ENCODE data around the gene PALLD. TPM values are rescaled to one million over a fixed set of nuclear protein-coding genes. Genes with fewer than 3 reads are reported as not detected.

The PALLD gene
- polyA plus RNA-seq, 3 donors = 7.0 to 145 (median 22.7) TPM

GRCh38 chr4:168628251-168628650, 131.4 kb downstream of the PALLD start:
- WGBS, 3 donors = 89 to 95% (median 95%) methylated on average over 5 of the region's 5 CpGs
- H3K27ac ChIP-seq (ENCODE audit: low read depth, low read length) = no peak overlapping the region

DNA sequence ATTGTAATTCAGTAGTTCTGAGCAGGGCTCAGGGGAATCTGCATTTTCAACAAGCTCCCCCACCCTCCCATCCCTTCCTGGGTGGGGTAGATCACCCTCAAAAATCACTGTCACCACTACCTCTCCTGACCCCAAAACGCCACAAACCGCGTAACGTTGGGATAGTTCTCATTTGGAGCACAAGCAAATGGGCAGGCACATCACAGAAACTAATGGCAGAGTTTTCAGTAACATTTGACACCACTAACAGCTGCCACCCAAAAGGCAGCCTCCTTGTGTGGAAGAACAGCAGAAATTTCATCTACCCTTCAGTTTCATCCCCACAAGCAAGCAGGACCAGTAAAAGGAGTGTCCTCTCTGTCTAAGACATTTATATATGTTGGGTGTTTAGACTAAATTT, 132.7 kb downstream of the PALLD start:
- H3K27ac ChIP-seq (ENCODE audit: low read depth, low read length) = no peak overlapping the region
- WGBS, 3 donors = 86 to 92% (median 90%) methylated on average over 4 of the region's 4 CpGs

- no peak overlapping the region for H3K27ac ChIP-seq (ENCODE audit: low read depth, low read length)
- 60 to 71% (median 62%) methylated on average over 12 of the region's 12 CpGs for WGBS, 3 donors
Measured at GRCh38 chr4:168630445-168631187, 133.8 kb downstream of the PALLD start.

- no peak overlapping the region for H3K27ac ChIP-seq (ENCODE audit: low read depth, low read length)
- 0 to 1% (median 1%) methylated on average over 55 of the region's 55 CpGs for WGBS, 3 donors
Measured at GRCh38 chr4:168631241-168632162, 134.7 kb downstream of the PALLD start.

GRCh38 chr4:168632301-168632725, 135.5 kb downstream of the PALLD start:
- no peak overlapping the region for H3K27ac ChIP-seq (ENCODE audit: low read depth, low read length)
- WGBS, 3 donors = 11 to 19% (median 15%) methylated on average over 6 of the region's 6 CpGs

DNA sequence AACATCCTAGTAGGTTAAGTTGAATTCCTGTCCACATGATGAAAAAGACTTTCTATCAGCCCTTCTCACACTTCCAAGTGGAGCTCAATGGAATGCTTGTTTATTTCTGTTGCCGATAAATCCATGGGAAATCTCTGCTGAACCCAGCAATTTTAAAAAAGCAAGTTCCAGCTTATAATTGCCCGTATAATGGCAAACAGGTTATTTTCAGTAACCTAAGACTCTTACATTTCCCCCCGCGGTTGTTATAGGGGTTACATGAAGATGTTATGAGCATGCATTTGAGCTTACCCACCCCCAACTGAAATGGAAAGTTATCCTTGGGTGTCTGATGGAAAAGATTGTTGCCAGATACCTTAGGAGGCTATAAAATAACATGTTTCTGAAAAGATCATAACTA, 136.2 kb downstream of the PALLD start:
- WGBS, 3 donors = 40 to 61% (median 49%) methylated on average over 4 of the region's 4 CpGs
- no peak overlapping the region for H3K27ac ChIP-seq (ENCODE audit: low read depth, low read length)

GRCh38 chr4:168633496-168633895, 136.6 kb downstream of the PALLD start:
- H3K27ac ChIP-seq (ENCODE audit: low read depth, low read length) = no peak overlapping the region
- WGBS, 3 donors = 42 to 65% (median 45%) methylated on average over 1 of the region's 1 CpG

DNA sequence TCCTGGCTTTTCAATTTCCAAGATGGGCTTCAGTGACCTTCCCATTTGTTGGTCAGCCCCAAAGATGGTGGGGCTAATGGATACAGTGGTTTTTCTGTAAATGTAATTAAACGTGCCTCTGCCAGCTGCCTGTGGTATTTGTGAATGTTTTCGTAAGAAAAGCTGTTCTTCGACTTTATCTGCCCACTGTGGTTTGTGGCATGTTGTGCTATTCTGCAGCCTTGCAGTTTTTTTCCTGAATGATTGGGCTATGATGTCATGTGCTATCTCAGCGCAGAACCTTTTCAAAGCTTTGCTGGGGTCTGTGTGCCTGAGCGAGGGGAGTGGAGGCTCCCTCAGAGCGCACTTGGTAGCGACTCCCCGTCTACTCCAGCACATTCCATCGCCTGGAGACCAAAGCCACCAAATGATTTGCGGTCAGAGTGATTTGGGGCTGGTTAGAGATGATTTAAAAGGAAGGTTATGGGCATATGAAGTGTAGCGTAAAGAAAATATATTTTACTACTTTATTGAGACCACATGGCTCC, 137.5 kb downstream of the PALLD start:
- 29 to 55% (median 30%) methylated on average over 11 of the region's 11 CpGs for WGBS, 3 donors
- H3K27ac ChIP-seq (ENCODE audit: low read depth, low read length) = no peak overlapping the region

DNA sequence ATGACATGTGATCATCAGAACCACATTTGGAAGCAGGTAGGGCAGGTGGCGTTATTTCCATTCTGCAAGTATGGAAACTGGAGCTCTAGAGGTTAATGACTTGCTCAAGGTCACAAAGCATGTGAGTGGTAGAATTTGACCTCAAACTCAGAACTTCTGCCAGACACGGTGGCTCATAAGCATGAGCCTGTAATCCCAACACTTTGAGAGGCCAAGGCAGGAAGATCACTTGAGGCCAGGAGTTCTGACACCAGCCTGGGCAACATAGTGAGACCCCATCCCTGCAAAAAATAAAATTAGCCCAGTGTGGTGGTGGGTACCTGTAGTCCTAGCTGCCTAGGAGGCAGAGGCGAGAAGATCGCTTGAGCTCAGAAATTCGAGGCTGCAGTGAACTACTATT, 139.2 kb downstream of the PALLD start:
- WGBS, 3 donors = 77 to 85% (median 80%) methylated on average over 5 of the region's 5 CpGs
- no peak overlapping the region for H3K27ac ChIP-seq (ENCODE audit: low read depth, low read length)

- H3K27ac ChIP-seq (ENCODE audit: low read depth, low read length) = no peak overlapping the region
- whole genome bisulfite sequencing, 3 donors = 52 to 72% (median 59%) methylated on average over 3 of the region's 3 CpGs
Measured at GRCh38 chr4:168636506-168637196, 139.8 kb downstream of the PALLD start.

DNA sequence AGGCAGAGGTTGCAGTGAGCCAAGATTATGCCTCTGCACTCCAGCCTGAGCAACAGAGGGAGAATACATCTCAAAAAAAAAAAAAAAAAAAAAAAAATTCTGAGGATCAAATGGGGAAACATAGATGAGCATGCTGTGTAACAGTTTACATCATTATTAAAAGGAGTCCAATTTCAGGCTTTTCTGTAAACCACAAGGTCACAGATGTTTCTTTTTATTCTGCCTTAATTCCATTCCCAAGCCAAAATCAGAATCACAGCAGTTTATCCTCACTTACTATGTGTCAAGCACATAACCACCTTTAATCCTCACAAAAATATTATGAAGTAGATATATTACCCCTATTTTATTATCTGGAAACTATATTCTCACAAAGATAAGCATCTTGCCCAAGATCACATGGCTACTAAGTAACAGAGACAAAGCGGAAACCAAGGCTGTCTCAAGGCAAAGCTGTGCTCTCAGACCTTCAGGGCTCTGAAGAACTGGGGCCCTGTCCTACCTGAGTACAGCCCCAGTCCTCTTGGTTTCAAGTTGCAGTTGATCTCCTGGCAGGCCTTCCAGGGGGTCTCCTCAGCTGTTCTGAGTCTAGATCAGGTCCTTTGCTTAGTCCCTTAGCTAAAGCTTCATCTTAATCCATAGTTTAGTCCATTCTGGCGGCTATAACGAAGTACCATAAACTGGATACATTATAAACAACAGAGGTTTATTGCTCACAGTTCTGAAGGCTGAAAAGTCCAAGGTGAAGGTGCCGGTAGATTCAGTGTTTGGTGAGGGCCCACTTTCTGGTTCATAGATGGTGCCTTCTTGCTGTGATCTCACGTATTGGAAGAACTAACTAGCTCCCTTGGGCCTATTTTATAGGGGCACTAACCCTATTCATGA, 141.3 kb downstream of the PALLD start:
- no peak overlapping the region for H3K27ac ChIP-seq (ENCODE audit: low read depth, low read length)

GRCh38 chr4:168639914-168640313, 143.1 kb downstream of the PALLD start:
- no peak overlapping the region for H3K27ac ChIP-seq (ENCODE audit: low read depth, low read length)

More for the DNA sequence above, 141.3 kb downstream of the PALLD start:
- 73 to 94% (median 89%) methylated on average over 5 of the region's 5 CpGs for WGBS, 3 donors

GRCh38 chr4:168641811-168642140, 144.9 kb downstream of the PALLD start:
- WGBS, 3 donors = 89 to 93% (median 93%) methylated on average over 3 of the region's 3 CpGs
- no peak overlapping the region for H3K27ac ChIP-seq (ENCODE audit: low read depth, low read length)

More at GRCh38 chr4:168639914-168640313, 143.1 kb downstream of the PALLD start:
- 72 to 84% (median 83%) methylated on average over 8 of the region's 8 CpGs for WGBS, 3 donors

DNA sequence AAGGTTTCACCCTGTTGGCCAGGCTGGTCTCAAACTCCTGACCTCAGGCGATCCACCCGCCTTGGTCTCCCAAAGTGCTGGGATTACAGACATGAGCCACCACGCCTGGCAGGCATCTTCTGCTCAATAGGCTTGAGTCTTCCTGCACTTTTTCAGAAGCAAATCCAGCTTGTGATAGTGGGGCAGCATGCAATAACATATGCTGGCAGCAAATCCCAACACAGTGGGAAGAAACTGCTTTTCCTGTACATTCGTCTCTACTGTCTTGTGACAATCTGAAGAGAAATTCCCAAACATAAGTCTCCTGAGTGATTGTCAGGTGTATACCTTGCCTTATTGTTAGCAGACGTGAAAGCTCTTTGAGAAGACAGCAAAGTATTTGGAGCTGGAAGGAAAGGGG, 145.7 kb downstream of the PALLD start:
- 90 to 92% (median 90%) methylated on average over 5 of the region's 5 CpGs for WGBS, 3 donors
- no peak overlapping the region for H3K27ac ChIP-seq (ENCODE audit: low read depth, low read length)

- 47 to 81% (median 49%) methylated on average over 5 of the region's 5 CpGs for WGBS, 3 donors
- no peak overlapping the region for H3K27ac ChIP-seq (ENCODE audit: low read depth, low read length)
Measured at GRCh38 chr4:168643111-168643795, 146.4 kb downstream of the PALLD start.

GRCh38 chr4:168643796-168644159, 146.9 kb downstream of the PALLD start:
- no peak overlapping the region for H3K27ac ChIP-seq (ENCODE audit: low read depth, low read length)
- WGBS, 3 donors = 87 to 96% (median 87%) methylated on average over 3 of the region's 3 CpGs

DNA sequence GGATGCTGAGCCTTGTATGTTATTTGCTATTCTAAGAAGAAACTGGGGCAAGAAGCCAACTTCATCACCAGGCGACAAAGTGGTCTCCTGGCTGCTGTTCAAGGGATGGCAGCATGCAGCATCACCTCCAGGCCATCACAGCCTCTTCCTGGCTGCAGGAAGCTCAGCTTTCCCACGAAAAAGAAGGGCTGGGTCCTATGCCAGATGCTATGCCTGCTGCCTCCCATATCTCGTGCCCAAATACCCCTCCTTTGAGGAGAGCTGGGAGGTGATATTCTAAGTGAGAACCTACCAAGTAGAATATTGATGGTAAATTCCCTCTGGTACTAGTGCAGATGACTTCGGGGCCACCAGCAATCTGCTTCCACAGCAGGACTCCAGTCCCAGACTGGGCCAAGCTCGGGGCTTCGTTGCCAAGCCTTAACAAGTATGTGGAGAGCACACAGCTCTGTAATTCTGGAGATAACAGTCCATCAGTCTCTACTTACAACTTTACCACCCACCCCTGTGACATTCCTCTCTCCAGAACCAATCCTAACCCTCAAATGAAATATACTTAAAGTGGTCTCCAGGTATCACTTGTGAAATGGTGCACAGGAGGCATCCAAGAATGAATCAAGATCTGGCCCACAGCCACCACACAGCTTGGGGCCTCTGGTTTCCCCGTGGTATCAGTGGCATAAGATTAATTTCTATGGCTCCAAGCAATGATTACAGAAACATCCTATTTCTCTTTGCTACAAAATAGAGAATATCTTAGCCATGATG, 149.3 kb downstream of the PALLD start:
- 70 to 72% (median 72%) methylated on average over 7 of the region's 7 CpGs for WGBS, 3 donors
- H3K27ac ChIP-seq (ENCODE audit: low read depth, low read length) = no peak overlapping the region

Data from adipose tissue (tissue), 3 donors.